Tibial nerve (tissue), 3 donors: ENCODE results near the gene SLC30A9.

Experiments used
- POLR2A ChIP-seq, 2 donors: fragments of 450-650 bp; IDR thresholded peaks; one replicate each; pipeline ENCODE4 v1.6.1; 2017; ENCODE audit warnings: antibody characterized with exemption in 2 of 2, mild to moderate bottlenecking in 2 of 2, moderate library complexity in 2 of 2
- TF ChIP-seq, protein P1 (sequence below), 5 experiments: fragments of 200-600 bp in 3 of 5; fragments of 450-650 bp in 2 of 5; sonication (generic) in 3 of 5; IDR thresholded peaks; one replicate each; pipeline ENCODE4 v1.5.1; 2016 to 2019; ENCODE audit warnings: antibody characterized with exemption in 5 of 5, mild to moderate bottlenecking in 3 of 5, moderate library complexity in 2 of 5

GRCh38 chr4:42050516-42051249 is 60.4 kb downstream of the SLC30A9 start:
- TF ChIP-seq, protein P1, sequence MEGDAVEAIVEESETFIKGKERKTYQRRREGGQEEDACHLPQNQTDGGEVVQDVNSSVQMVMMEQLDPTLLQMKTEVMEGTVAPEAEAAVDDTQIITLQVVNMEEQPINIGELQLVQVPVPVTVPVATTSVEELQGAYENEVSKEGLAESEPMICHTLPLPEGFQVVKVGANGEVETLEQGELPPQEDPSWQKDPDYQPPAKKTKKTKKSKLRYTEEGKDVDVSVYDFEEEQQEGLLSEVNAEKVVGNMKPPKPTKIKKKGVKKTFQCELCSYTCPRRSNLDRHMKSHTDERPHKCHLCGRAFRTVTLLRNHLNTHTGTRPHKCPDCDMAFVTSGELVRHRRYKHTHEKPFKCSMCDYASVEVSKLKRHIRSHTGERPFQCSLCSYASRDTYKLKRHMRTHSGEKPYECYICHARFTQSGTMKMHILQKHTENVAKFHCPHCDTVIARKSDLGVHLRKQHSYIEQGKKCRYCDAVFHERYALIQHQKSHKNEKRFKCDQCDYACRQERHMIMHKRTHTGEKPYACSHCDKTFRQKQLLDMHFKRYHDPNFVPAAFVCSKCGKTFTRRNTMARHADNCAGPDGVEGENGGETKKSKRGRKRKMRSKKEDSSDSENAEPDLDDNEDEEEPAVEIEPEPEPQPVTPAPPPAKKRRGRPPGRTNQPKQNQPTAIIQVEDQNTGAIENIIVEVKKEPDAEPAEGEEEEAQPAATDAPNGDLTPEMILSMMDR (IDR thresholded peaks at IDR 0.05) = no peak
- no peak for TF ChIP-seq POLR2A (IDR thresholded peaks at IDR 0.05)
